Spleen (tissue), 7 donors: ENCODE measurements around the gene WDR43.

Source experiments
- POLR2A ChIP-seq, 3 donors: fragments of 450-650 bp; IDR thresholded peaks; one replicate each; pipeline ENCODE4 v1.5.1; 2017; ENCODE audit warnings: antibody characterized with exemption in 3 of 3, mild to moderate bottlenecking in 1 of 3
- POLR2AphosphoS5 ChIP-seq, 3 donors: sonication (generic); formaldehyde crosslinking; IDR thresholded peaks; one replicate each; pipeline ENCODE4 v1.5.1; 2017; ENCODE audit warnings: antibody characterized with exemption in 3 of 3
- TF ChIP-seq, protein P1 (sequence below), 11 experiments: fragments of 200-600 bp in 7 of 11; fragments of 450-650 bp in 4 of 11; sonication (generic) in 4 of 11; IDR thresholded peaks in 8 of 11; conservative IDR thresholded peaks in 3 of 11; 1 replicate in 7 of 11; 2 replicates in 4 of 11; pipeline versions ENCODE4 v1.4.0 to v1.8.0; 2016 to 2021; ENCODE audit warnings: antibody characterized with exemption in 11 of 11, inconsistent platforms in 4 of 11, mild to moderate bottlenecking in 1 of 11
- donor health status: DM: no; HTN: no; CAD: no; lungs with moderate emphysema.
- donor health status: DM: no; HTN: no; CAD: no.
- donor health status: DM: no; HTN: no; CAD: no.

DNA sequence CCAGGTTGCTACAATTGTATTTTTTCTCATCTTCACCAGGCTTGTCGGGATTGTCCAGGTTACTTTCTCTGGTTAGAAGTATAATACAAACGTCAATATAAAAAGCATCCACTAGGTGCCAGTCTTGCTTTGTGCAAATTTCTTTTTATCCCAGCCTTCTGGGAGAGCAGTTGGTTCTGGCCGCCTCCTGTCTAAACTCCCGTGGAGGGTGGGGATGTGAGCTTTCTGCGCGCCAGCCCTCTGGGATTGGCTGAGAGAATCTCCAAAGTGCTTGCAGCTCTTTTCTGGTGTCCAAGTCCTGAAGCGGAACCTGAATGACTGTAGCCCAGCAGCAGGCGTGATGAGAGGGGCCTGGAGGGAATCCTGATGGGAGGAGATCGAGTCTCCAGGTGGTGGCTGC is 64.2 kb downstream of the WDR43 start:
- TF ChIP-seq POLR2A (IDR thresholded peaks at IDR 0.05) (no peak), POLR2AphosphoS5 (IDR thresholded peaks at IDR 0.05) (peak in 1 of 3 donors; percentile 13)
- TF ChIP-seq, protein P1, sequence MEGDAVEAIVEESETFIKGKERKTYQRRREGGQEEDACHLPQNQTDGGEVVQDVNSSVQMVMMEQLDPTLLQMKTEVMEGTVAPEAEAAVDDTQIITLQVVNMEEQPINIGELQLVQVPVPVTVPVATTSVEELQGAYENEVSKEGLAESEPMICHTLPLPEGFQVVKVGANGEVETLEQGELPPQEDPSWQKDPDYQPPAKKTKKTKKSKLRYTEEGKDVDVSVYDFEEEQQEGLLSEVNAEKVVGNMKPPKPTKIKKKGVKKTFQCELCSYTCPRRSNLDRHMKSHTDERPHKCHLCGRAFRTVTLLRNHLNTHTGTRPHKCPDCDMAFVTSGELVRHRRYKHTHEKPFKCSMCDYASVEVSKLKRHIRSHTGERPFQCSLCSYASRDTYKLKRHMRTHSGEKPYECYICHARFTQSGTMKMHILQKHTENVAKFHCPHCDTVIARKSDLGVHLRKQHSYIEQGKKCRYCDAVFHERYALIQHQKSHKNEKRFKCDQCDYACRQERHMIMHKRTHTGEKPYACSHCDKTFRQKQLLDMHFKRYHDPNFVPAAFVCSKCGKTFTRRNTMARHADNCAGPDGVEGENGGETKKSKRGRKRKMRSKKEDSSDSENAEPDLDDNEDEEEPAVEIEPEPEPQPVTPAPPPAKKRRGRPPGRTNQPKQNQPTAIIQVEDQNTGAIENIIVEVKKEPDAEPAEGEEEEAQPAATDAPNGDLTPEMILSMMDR (IDR thresholded peaks at IDR 0.05 in 8 of 11, conservative IDR thresholded peaks at IDR 0.05 in 3 of 11) = peak in 9 of 11 experiments; percentile 40 to 62 (median 54)
